H1 (cell line): ENCODE results near the gene BNC2. TPM values are rescaled to one million over a fixed set of nuclear protein-coding genes. Genes with fewer than 3 reads are reported as not detected.

ENCODE experiments used
- SP2 ChIP-seq: IDR thresholded peaks from 2 replicates; pipeline ENCODE4 v1.6.1; 2012; ENCODE audit warnings: mild to moderate bottlenecking, low read length, inconsistent platforms
- polyA plus RNA-seq, 7 experiments: library from polyadenylated mRNA; depleted of rRNA in 3 of 7; stranded (reverse) in 5 of 7; unstranded in 2 of 7; fragments of >200 nt in 5 of 7; fragments of 200-250 nt in 2 of 7; gene quantifications; 1 replicate in 5 of 7; 2 replicates in 1 of 7; 4 replicates in 1 of 7; pipeline versions ENCODE4 v1.2.1 to v1.2.3, GENCODE V29; 2011 to 2013; ENCODE audit warnings: missing spikeins in 2 of 7, mixed read lengths in 2 of 7
- total RNA-seq: library from RNA; stranded (reverse); fragmentation: NEBNext Ultra II Directional; extraction: Animal tissue kit (Norgen Biotek cat#: 25700); gene quantifications from 2 replicates; pipeline ENCODE4 v1.2.1, GENCODE V29; 2021
- TF ChIP-seq, protein P1 (sequence below), 3 experiments: IDR thresholded peaks; 1 replicate in 2 of 3; 2 replicates in 1 of 3; pipeline versions ENCODE4 v1.5.1 to v1.6.1; 2011; ENCODE audit warnings: low read length in 3 of 3, mild to moderate bottlenecking in 3 of 3, inconsistent platforms in 2 of 3, low read depth in 1 of 3, moderate library complexity in 1 of 3; ENCODE audit not compliant: insufficient read depth in 1 of 3; ENCODE audit errors: control extremely low read depth in 1 of 3

The BNC2 gene
- total and polyA plus RNA-seq, 2 of the 8 experiments (the other 6 are each of a cell fraction or from before 2014, with no cell fraction given) = 16.0 to 26.8 TPM

DNA sequence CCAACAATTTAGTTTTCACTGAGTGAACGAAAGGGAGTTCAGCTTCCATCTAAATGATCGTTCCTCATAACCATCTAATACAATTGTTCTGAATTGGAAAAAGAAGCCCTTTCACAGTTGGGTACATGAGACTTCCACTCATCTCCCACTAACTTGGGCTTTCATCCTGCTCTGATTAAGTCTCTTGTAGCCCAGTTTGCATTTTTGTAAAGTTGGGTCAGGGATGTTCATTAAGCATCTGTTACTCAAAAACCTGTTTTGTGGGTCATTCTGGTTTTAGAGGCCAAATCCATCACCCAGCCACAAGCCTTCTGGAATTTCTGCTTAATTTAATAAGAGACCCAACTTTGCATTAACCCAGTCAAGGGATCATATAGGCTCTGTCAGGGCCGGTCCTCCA is 385.3 kb downstream of the BNC2 start (continued):
- TF ChIP-seq, protein P1, sequence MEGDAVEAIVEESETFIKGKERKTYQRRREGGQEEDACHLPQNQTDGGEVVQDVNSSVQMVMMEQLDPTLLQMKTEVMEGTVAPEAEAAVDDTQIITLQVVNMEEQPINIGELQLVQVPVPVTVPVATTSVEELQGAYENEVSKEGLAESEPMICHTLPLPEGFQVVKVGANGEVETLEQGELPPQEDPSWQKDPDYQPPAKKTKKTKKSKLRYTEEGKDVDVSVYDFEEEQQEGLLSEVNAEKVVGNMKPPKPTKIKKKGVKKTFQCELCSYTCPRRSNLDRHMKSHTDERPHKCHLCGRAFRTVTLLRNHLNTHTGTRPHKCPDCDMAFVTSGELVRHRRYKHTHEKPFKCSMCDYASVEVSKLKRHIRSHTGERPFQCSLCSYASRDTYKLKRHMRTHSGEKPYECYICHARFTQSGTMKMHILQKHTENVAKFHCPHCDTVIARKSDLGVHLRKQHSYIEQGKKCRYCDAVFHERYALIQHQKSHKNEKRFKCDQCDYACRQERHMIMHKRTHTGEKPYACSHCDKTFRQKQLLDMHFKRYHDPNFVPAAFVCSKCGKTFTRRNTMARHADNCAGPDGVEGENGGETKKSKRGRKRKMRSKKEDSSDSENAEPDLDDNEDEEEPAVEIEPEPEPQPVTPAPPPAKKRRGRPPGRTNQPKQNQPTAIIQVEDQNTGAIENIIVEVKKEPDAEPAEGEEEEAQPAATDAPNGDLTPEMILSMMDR (IDR thresholded peaks at IDR 0.05; ENCODE audit: control extremely low read depth in 1 of 3, insufficient read depth in 1 of 3, low read depth in 1 of 3, low read length in 3 of 3) = no peak
- TF ChIP-seq SP2 = no peak
